K562 (cell line): ENCODE data around the gene P3H4. TPM values are rescaled to one million over a fixed set of nuclear protein-coding genes. Genes with fewer than 3 reads are reported as not detected.

ENCODE experiments used
- ATAC-seq: fragments of 200-7000 bp; cut with Tn5 transposase; 3 replicates; pipeline ENCODE4 v1.9.1; 2020; ENCODE audit warnings: moderate library complexity
- BruUV-seq: library from RNA; stranded (reverse); fragments of 400-500 nt; replicated peaks from 2 replicates; lab custom pipeline; 2021; lab: Mats Ljungman, UMichigan
- CTCF ChIA-PET: fragments of 300-600 bp; formaldehyde crosslinking; extraction: SDS; loops from one replicate; lab custom pipeline; 2021; ENCODE audit warnings: low intra/inter-chr PET ratio; lab: Yijun Ruan, JAX
- POLR2A ChIA-PET: fragments of 300-600, 350-650 bp; sonication (Branson Sonifier 250); formaldehyde crosslinking; extraction: SDS; loops from one replicate; lab custom pipeline; 2021; ENCODE audit warnings: antibody characterized with exemption, inconsistent platforms; lab: Yijun Ruan, JAX
- DNase-seq, 4 experiments: peaks; one replicate each; pipeline versions ENCODE4 v3.0.0 to v3.0.0-alpha.2; 2011 to 2018; ENCODE audit warnings: low spot score in 3 of 4, mixed read lengths in 3 of 4; ENCODE audit errors: extremely low read depth in 1 of 4
- FAIRE-seq: peaks from 2 replicates; lab custom pipeline; 2011; peaks lifted over from hg19 to GRCh38; lab: Jason Lieb, UNC
- H2AFZ ChIP-seq: 2 replicates; pipeline ENCODE4 v1.6.0; 2011; ENCODE audit warnings: low read depth, low read length, control low read depth, inconsistent platforms
- H3K27ac ChIP-seq: fragments of 200-600 bp; 3 replicates; pipeline ENCODE4 v1.8.0; 2011; ENCODE audit warnings: low read depth, mild to moderate bottlenecking, control low read depth, inconsistent platforms, low read length, moderate library complexity, mixed read lengths; ENCODE audit errors: extremely low read depth
- H3K27me3 ChIP-seq, 2 experiments: fragments of 300-600 bp in 1 of 2; 2 replicates in 1 of 2; 3 replicates in 1 of 2; pipeline versions ENCODE4 v1.6.0 to v1.8.0; 2011; ENCODE audit warnings: inconsistent platforms in 2 of 2, low read length in 2 of 2, mild to moderate bottlenecking in 1 of 2, mixed read lengths in 1 of 2, moderate library complexity in 1 of 2; ENCODE audit not compliant: control insufficient read depth in 2 of 2, insufficient read depth in 2 of 2
- H3K36me3 ChIP-seq: fragments of 300-600 bp; 3 replicates; pipeline ENCODE4 v1.8.0; 2011; ENCODE audit warnings: mild to moderate bottlenecking, low read length, inconsistent platforms; ENCODE audit not compliant: control insufficient read depth, insufficient read depth
- H3K4me1 ChIP-seq, 2 experiments: fragments of 200-600 bp in 1 of 2; replicated peaks in 1 of 2; 2 replicates in 1 of 2; 3 replicates in 1 of 2; pipeline versions ENCODE4 v1.5.1 to v1.8.0; 2011; ENCODE audit warnings: inconsistent platforms in 2 of 2, low read length in 2 of 2, mild to moderate bottlenecking in 1 of 2, mixed read lengths in 1 of 2, moderate library complexity in 1 of 2; ENCODE audit not compliant: control insufficient read depth in 2 of 2, insufficient read depth in 2 of 2
- H3K4me2 ChIP-seq: 2 replicates; pipeline ENCODE4 v1.6.1; 2011; ENCODE audit warnings: low read length, control low read depth, inconsistent platforms, mixed read lengths; ENCODE audit not compliant: insufficient read depth
- H3K4me3 ChIP-seq: fragments of 200-600 bp; sonication (generic), shearing (Covaris generic); 2 replicates; pipeline ENCODE4 v1.5.1; 2016; ENCODE audit warnings: control low read depth, inconsistent platforms
- H3K79me2 ChIP-seq: fragments of 200-600 bp; 3 replicates; pipeline ENCODE4 v1.8.0; 2011; ENCODE audit warnings: low read length, inconsistent platforms; ENCODE audit not compliant: control insufficient read depth, insufficient read depth
- H3K9ac ChIP-seq, 2 experiments: 2 replicates each; pipeline versions ENCODE4 v1.6.0 to v1.6.1; 2011; ENCODE audit warnings: low read depth in 2 of 2, low read length in 2 of 2, control low read depth in 1 of 2, inconsistent platforms in 1 of 2, mild to moderate bottlenecking in 1 of 2, mixed read lengths in 1 of 2; ENCODE audit not compliant: insufficient read depth in 1 of 2
- H3K9me1 ChIP-seq: one replicate; pipeline ENCODE4 v1.6.0; 2011; ENCODE audit warnings: inconsistent platforms, mild to moderate bottlenecking, low read length, moderate library complexity; ENCODE audit not compliant: control insufficient read depth, insufficient read depth
- H3K9me3 ChIP-seq: replicated peaks from 2 replicates; pipeline ENCODE4 v1.5.1; 2011; ENCODE audit warnings: low read depth, low read length, inconsistent platforms; ENCODE audit not compliant: control insufficient read depth, insufficient read depth
- H4K20me1 ChIP-seq: replicated peaks from 2 replicates; pipeline ENCODE4 v1.6.1; 2011; ENCODE audit warnings: low read length, inconsistent platforms, mixed read lengths; ENCODE audit not compliant: control insufficient read depth, insufficient read depth
- ARID1B ChIP-seq: fragments of 450-650 bp; IDR thresholded peaks from 2 replicates; pipeline ENCODE4 v1.6.1; 2016; ENCODE audit warnings: antibody characterized with exemption, mild to moderate bottlenecking, inconsistent platforms
- BCL6 ChIP-seq: fragments of 250-450 bp; sonication (Bioruptor Pico); IDR thresholded peaks from 2 replicates; pipeline ENCODE4 v1.4.0; 2020
- DIDO1 ChIP-seq: fragments of 450-650 bp; IDR thresholded peaks from 2 replicates; pipeline ENCODE4 v1.6.1; 2016; ENCODE audit warnings: low read depth, missing biosample characterization, missing genetic modification characterization
- KDM2B ChIP-seq: fragments of 250-450 bp; sonication (Bioruptor Pico); IDR thresholded peaks from 2 replicates; pipeline ENCODE4 v1.8.0; 2021; ENCODE audit warnings: mild to moderate bottlenecking, moderate library complexity
- WGBS: fragments of 100-300 bp; shearing (Covaris generic); methylation state at CpG from one replicate; pipeline ENCODE4 v1.1.6; 2016; ENCODE audit warnings: low coverage, mixed read lengths; ENCODE audit not compliant: insufficient coverage; ENCODE audit errors: missing lambda C conversion rate; 5-methylcytosine and 5-hydroxymethylcytosine counted together
- in situ Hi-C: fragments of 300-500 bp; cut with MboI; formaldehyde crosslinking; loops from 4 replicates; pipeline ENCODE4 v1.15.0; 2018; ENCODE audit warnings: inconsistent platforms, mixed read lengths
- intact Hi-C: fragments of 100-400 bp; cut with micrococcal nuclease; formaldehyde crosslinking; loops from 2 replicates; pipeline ENCODE4 v1.14.2; 2022
- polyA plus RNA-seq, 8 experiments: library from polyadenylated mRNA; depleted of rRNA in 4 of 8; stranded (reverse) in 5 of 8; unstranded in 3 of 8; fragments of >200 nt; fragmentation: Nextera tagmentation in 2 of 8; fragmentation: Illumina TruSeq in 1 of 8; extraction: Ambion mirVana in 2 of 8; extraction: Trizol in 1 of 8; gene quantifications; 2 replicates each; pipeline versions ENCODE4 v1.2.1 to v1.2.3, GENCODE V29; 2011 to 2014; ENCODE audit warnings: inconsistent platforms in 1 of 8, missing spikeins in 1 of 8
- total RNA-seq, 7 experiments: library from RNA; depleted of rRNA in 6 of 7; stranded (reverse); fragments of >200 nt in 6 of 7; fragmentation: Illumina TruSeq in 2 of 7; extraction: Trizol in 2 of 7; gene quantifications; 2 replicates each; pipeline versions ENCODE4 v1.2.1 to v1.2.3, GENCODE V29; 2011 to 2021; ENCODE audit warnings: low replicate concordance in 1 of 7
- TF ChIP-seq, protein P1 (sequence below), 2 experiments: fragments of 450-650 bp; formaldehyde crosslinking in 1 of 2; IDR thresholded peaks; 2 replicates each; pipeline versions ENCODE4 v1.4.0 to v1.6.1; 2014 to 2020; ENCODE audit warnings: mild to moderate bottlenecking in 2 of 2, borderline replicate concordance in 1 of 2, low read depth in 1 of 2

Gene P3H4
- total and polyA plus RNA-seq, 9 of the 15 experiments (the other 6 are each of a cell fraction or from before 2014, with no cell fraction given): 0.10 to 3.7 (median 1.0) TPM

DNA sequence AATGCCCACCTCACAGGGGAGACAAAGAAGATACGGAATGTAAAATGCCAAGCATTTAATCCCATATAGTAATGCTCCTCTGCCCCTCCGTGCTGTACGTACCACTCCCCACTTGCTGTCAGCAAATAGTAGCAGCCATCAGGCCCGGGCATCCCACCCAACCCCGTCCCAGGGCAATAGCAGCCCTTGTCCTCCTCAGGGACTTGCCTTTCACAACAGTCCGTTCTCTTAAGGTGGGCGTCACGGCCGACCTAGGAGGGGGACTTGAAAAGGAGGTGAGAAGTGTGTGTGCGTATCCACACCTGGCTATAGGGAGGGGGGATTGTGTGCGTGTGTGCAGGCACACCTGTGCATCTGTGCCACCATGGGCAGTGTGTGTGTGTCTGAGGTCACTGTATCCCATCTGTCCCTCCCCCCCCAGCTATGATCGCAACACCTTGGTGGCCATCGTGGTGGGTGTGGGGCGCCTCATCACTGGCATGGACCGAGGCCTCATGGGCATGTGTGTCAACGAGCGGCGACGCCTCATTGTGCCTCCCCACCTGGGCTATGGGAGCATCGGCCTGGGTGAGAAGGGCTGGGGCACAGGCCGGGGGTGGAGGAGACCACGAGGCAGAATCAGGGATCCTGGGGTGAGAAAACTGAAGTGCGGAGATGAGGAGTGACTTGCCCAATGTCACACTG, 5.0 kb upstream of the P3H4 start:
- H3K9me1 ChIP-seq: no peaks in the 10 kb centered on the region
- no peaks in the 10 kb centered on the region for H3K9me3 ChIP-seq
- no peaks in the 10 kb centered on the region for H4K20me1 ChIP-seq
- H3K4me2 ChIP-seq: no peak overlapping the region
- H3K27me3 ChIP-seq: no peaks in the 10 kb centered on the region
- peak overlapping the region in 1 of 2 experiments; percentile 35; a peak in 1 of 4 replicates for H3K9ac ChIP-seq
- no peaks in the 10 kb centered on the region for H3K36me3 ChIP-seq
- intact Hi-C loops: no loop called here
- ATAC-seq (no peak), DNase-seq (no peak)
- H3K4me3 ChIP-seq: no peak overlapping the region
- no peak overlapping the region for H2AFZ ChIP-seq
- WGBS: 66% methylated on average over 14 of the region's 23 CpGs
- POLR2A ChIA-PET: interaction anchor here (0.6 kb wide), 2 partner anchors 126 to 201 kb away, joined by 3 read pairs; partner anchors contain the start of gene DNAJC7
- H3K4me1 ChIP-seq: peaks cover 4 to 47% of the 10 kb centered on the region in 2 experiments; a peak in 4 of 5 replicates
- TF ChIP-seq DIDO1 (tag) (no peak), ARID1B (no peak), KDM2B (CRISPR knock-in tag) (no peak)
- TF ChIP-seq, all 486 proteins: peak for 0
- CTCF ChIA-PET: no interaction called here
- Histone ChIP-seq H3K27ac (no peak overlapping the region), H3K79me2 (no peaks in the 10 kb centered on the region)
- BruUV-seq: no TSS peak
- FAIRE-seq: no peak
- in situ Hi-C loops: no loop called here

DNA sequence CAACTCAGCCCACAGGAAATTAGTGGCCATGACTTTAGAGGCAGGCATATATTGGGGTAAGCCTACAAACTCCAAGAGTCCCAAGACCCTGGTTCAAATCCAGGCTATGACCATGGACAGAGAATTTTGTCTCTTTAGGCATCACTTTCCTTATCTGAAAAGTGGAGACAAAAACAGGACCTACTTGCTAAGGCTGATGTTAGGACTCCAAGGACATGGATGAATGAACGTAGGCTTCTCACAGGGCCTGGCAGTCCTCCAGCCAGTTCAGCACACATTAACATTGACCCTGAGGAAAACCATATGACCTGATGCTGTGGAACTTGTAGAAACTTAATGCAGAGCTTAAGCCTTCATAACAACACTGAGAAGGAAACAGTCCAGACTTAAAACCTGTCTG, 2.4 kb upstream of the P3H4 start:
- intact Hi-C loops (no loop called here), in situ Hi-C loops (no loop called here)
- Histone ChIP-seq H4K20me1 (no peaks in the 10 kb centered on the region), H3K79me2 (no peaks in the 10 kb centered on the region), H3K9me3 (no peaks in the 10 kb centered on the region), H3K36me3 (no peaks in the 10 kb centered on the region), H3K27me3 (no peaks in the 10 kb centered on the region), H3K9me1 (no peaks in the 10 kb centered on the region), H3K27ac (no peak overlapping the region), H2AFZ (no peak overlapping the region), H3K4me3 (no peak overlapping the region), H3K4me1 (peaks cover 2 to 43% of the 10 kb centered on the region in 2 experiments; a peak in 4 of 5 replicates), H3K4me2 (no peak overlapping the region), H3K9ac (no peak overlapping the region; a peak in 1 of 4 replicates)
- ChIA-PET POLR2A (interaction anchor here (0.7 to 1.2 kb wide), 3 partner anchors 9 to 46 kb away, joined by 3 to 4 read pairs (median 3); no protein-coding TSS in a partner anchor), CTCF (no interaction called here)
- no peak for DNase-seq
- 24% methylated on average over 1 of the region's 1 CpG for WGBS
- TF ChIP-seq, protein P1, sequence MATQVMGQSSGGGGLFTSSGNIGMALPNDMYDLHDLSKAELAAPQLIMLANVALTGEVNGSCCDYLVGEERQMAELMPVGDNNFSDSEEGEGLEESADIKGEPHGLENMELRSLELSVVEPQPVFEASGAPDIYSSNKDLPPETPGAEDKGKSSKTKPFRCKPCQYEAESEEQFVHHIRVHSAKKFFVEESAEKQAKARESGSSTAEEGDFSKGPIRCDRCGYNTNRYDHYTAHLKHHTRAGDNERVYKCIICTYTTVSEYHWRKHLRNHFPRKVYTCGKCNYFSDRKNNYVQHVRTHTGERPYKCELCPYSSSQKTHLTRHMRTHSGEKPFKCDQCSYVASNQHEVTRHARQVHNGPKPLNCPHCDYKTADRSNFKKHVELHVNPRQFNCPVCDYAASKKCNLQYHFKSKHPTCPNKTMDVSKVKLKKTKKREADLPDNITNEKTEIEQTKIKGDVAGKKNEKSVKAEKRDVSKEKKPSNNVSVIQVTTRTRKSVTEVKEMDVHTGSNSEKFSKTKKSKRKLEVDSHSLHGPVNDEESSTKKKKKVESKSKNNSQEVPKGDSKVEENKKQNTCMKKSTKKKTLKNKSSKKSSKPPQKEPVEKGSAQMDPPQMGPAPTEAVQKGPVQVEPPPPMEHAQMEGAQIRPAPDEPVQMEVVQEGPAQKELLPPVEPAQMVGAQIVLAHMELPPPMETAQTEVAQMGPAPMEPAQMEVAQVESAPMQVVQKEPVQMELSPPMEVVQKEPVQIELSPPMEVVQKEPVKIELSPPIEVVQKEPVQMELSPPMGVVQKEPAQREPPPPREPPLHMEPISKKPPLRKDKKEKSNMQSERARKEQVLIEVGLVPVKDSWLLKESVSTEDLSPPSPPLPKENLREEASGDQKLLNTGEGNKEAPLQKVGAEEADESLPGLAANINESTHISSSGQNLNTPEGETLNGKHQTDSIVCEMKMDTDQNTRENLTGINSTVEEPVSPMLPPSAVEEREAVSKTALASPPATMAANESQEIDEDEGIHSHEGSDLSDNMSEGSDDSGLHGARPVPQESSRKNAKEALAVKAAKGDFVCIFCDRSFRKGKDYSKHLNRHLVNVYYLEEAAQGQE (IDR thresholded peaks at IDR 0.05; ENCODE audit: borderline replicate concordance): peak; percentile 33
- TF ChIP-seq, protein P1 (CRISPR knock-in tag; IDR thresholded peaks at IDR 0.05; ENCODE audit: low read depth): no peak
- no peak for TF ChIP-seq BCL6 (CRISPR knock-in tag)
- no TSS peak for BruUV-seq
- ATAC-seq: no peak
- FAIRE-seq: no peak
